CD8-positive, alpha-beta memory T cell (primary cell): ENCODE results near the gene MC1R. TPM values are rescaled to one million over a fixed set of nuclear protein-coding genes. Genes with fewer than 3 reads are reported as not detected.
"Not testable (repeated sequence)": the region's sequence is repeated elsewhere in the genome, so short reads cannot be mapped to it uniquely, and the experiment has no call there.

ENCODE experiments used
- CTCF ChIA-PET: fragments of 350-600 bp; sonication (Branson Sonifier 250); formaldehyde crosslinking; loops from one replicate; lab custom pipeline; 2021; ENCODE audit warnings: antibody characterized with exemption; lab: Charles Lee
- POLR2A ChIA-PET: fragments of 350-600 bp; sonication (Branson Sonifier 250); formaldehyde crosslinking; loops from one replicate; lab custom pipeline; 2021; ENCODE audit warnings: antibody characterized with exemption; lab: Charles Lee
- DNase-seq, 5 donors: peaks; one replicate each; pipeline versions ENCODE4 v3.0.0 to v3.0.0-alpha.2; 2020 to 2022; ENCODE audit warnings: mixed read lengths in 1 of 5
- H3K27ac ChIP-seq: one replicate; pipeline ENCODE4 v1.7.0; 2013; ENCODE audit warnings: low read depth, mild to moderate bottlenecking, low read length, moderate library complexity
- H3K27me3 ChIP-seq: 2 replicates; pipeline ENCODE4 v1.7.0; 2013; ENCODE audit warnings: low read length, mild to moderate bottlenecking; ENCODE audit not compliant: insufficient read depth, poor library complexity, severe bottlenecking
- H3K36me3 ChIP-seq: 2 replicates; pipeline ENCODE4 v1.7.0; 2013; ENCODE audit warnings: mild to moderate bottlenecking, low read length, moderate library complexity; ENCODE audit not compliant: insufficient read depth
- H3K4me1 ChIP-seq: 2 replicates; pipeline ENCODE4 v1.7.0; 2013; ENCODE audit warnings: mild to moderate bottlenecking, low read length, moderate library complexity; ENCODE audit not compliant: insufficient read depth
- H3K4me3 ChIP-seq: 2 replicates; pipeline ENCODE4 v1.7.0; 2013; ENCODE audit warnings: mild to moderate bottlenecking, low read length
- H3K9me3 ChIP-seq: 2 replicates; pipeline ENCODE4 v1.7.0; 2013; ENCODE audit warnings: mild to moderate bottlenecking, low read length
- H3K27ac Mint-ChIP-seq, 8 donors: one replicate each; pipeline ENCODE4 v1.8.0; 2020 to 2021; ENCODE audit warnings: mixed read lengths in 8 of 8, mild to moderate bottlenecking in 6 of 8, inconsistent platforms in 3 of 8, moderate library complexity in 3 of 8
- H3K27me3 Mint-ChIP-seq, 2 donors: one replicate each; pipeline ENCODE4 v1.8.0; 2020 to 2021; ENCODE audit warnings: mixed read lengths in 2 of 2, mild to moderate bottlenecking in 1 of 2, moderate library complexity in 1 of 2
- H3K36me3 Mint-ChIP-seq, 3 donors: one replicate each; pipeline ENCODE4 v1.8.0; 2020 to 2021; ENCODE audit warnings: mixed read lengths in 3 of 3, inconsistent platforms in 1 of 3, mild to moderate bottlenecking in 1 of 3
- H3K4me1 Mint-ChIP-seq, 3 donors: one replicate each; pipeline ENCODE4 v1.8.0; 2020 to 2021; ENCODE audit warnings: mixed read lengths in 3 of 3, inconsistent platforms in 1 of 3, mild to moderate bottlenecking in 1 of 3
- H3K4me3 Mint-ChIP-seq, 7 donors: one replicate each; pipeline ENCODE4 v1.8.0; 2020 to 2021; ENCODE audit warnings: mixed read lengths in 7 of 7, mild to moderate bottlenecking in 6 of 7, moderate library complexity in 4 of 7, inconsistent platforms in 2 of 7
- H3K9me3 Mint-ChIP-seq, 5 donors: one replicate each; pipeline ENCODE4 v1.8.0; 2020 to 2022; ENCODE audit warnings: mixed read lengths in 5 of 5, mild to moderate bottlenecking in 3 of 5, moderate library complexity in 2 of 5, inconsistent platforms in 1 of 5
- polyA plus RNA-seq: library from polyadenylated mRNA; unstranded; fragments of 300-500 nt; fragmentation: Illumina TruSeq; gene quantifications from one replicate; pipeline ENCODE4 v1.2.3, GENCODE V29; 2021
- total RNA-seq, 2 experiments: library from RNA; stranded (reverse); gene quantifications; one replicate each; pipeline ENCODE4 v1.2.3, GENCODE V29; 2021

The MC1R gene
- total and polyA plus RNA-seq, 3 experiments from 2014 or later: 0.86 to 2.6 (median 1.9) TPM

GRCh38 chr16:89923640-89924296, 5.1 kb downstream of the MC1R start:
- peaks cover 34% of the 10 kb centered on the region for H3K27me3 ChIP-seq
- peak overlapping the region in 1 of 7 donors; percentile 49 for H3K4me3 Mint-ChIP-seq
- H3K9me3 Mint-ChIP-seq: peaks cover 0 to 2% (median 0%) of the 10 kb centered on the region in 5 donors
- H3K36me3 ChIP-seq: no peaks in the 10 kb centered on the region
- H3K27ac ChIP-seq: no peak overlapping the region
- ChIA-PET POLR2A (no interaction called here), CTCF (interaction anchor here (5.7 kb wide), 1 partner anchor 14 kb away, joined by 31 read pairs; no protein-coding TSS in a partner anchor)
- DNase-seq: no peak
- H3K36me3 Mint-ChIP-seq: no peaks in the 10 kb centered on the region
- H3K4me1 Mint-ChIP-seq: peaks cover 23 to 51% (median 28%) of the 10 kb centered on the region in 3 donors
- H3K27ac Mint-ChIP-seq: no peak overlapping the region
- H3K9me3 ChIP-seq: no peaks in the 10 kb centered on the region
- H3K27me3 Mint-ChIP-seq: peaks cover 36 to 38% of the 10 kb centered on the region in 2 donors
- no peak overlapping the region for H3K4me3 ChIP-seq
- peaks cover 42% of the 10 kb centered on the region for H3K4me1 ChIP-seq

- no peaks in the 10 kb centered on the region for H3K9me3 ChIP-seq
Observed at GRCh38 chr16:89924297-89924924, 5.7 kb downstream of the MC1R start.

GRCh38 chr16:89924925-89925307, 6.3 kb downstream of the MC1R start:
- Histone ChIP-seq H3K4me3 (no peak overlapping the region), H3K27me3 (peaks cover 34% of the 10 kb centered on the region), H3K9me3 (no peaks in the 10 kb centered on the region), H3K36me3 (no peaks in the 10 kb centered on the region), H3K4me1 (peaks cover 31% of the 10 kb centered on the region), H3K27ac (no peak overlapping the region)
- no peaks in the 10 kb centered on the region for H3K36me3 Mint-ChIP-seq
- POLR2A ChIA-PET: no interaction called here
- H3K4me3 Mint-ChIP-seq: no peak overlapping the region
- no peaks in the 10 kb centered on the region for H3K9me3 Mint-ChIP-seq
- CTCF ChIA-PET: interaction anchor here (5.7 kb wide), 1 partner anchor 16 kb away, joined by 31 read pairs; no protein-coding TSS in a partner anchor
- no peak for DNase-seq
- H3K27ac Mint-ChIP-seq: no peak overlapping the region
- peaks cover 37 to 39% of the 10 kb centered on the region in 2 donors for H3K27me3 Mint-ChIP-seq
- peaks cover 19 to 40% (median 23%) of the 10 kb centered on the region in 3 donors for H3K4me1 Mint-ChIP-seq

More at GRCh38 chr16:89924297-89924924, 5.7 kb downstream of the MC1R start:
- Mint-ChIP-seq H3K4me3 (peak overlapping the region in 1 of 7 donors; percentile 49), H3K9me3 (peaks cover 0 to 2% (median 0%) of the 10 kb centered on the region in 5 donors), H3K36me3 (no peaks in the 10 kb centered on the region), H3K27ac (no peak overlapping the region), H3K4me1 (peaks cover 23 to 45% (median 26%) of the 10 kb centered on the region in 3 donors), H3K27me3 (peaks cover 39 to 40% of the 10 kb centered on the region in 2 donors)
- H3K27ac ChIP-seq: no peak overlapping the region
- H3K4me1 ChIP-seq: peaks cover 36% of the 10 kb centered on the region
- DNase-seq: peak in 4 of 5 donors; percentile 24 to 63 (median 35)
- CTCF ChIA-PET: interaction anchor here (5.7 kb wide), 1 partner anchor 15 kb away, joined by 31 read pairs; no protein-coding TSS in a partner anchor
- no peak overlapping the region for H3K4me3 ChIP-seq
- POLR2A ChIA-PET: no interaction called here
- no peaks in the 10 kb centered on the region for H3K36me3 ChIP-seq
- H3K27me3 ChIP-seq: peaks cover 34% of the 10 kb centered on the region

- Mint-ChIP-seq H3K36me3 (no peaks in the 10 kb centered on the region), H3K27ac (no peak overlapping the region), H3K4me3 (peak overlapping the region in 4 of 7 donors; percentile 7 to 29 (median 23)), H3K9me3 (no peaks in the 10 kb centered on the region), H3K4me1 (peaks cover 14 to 33% (median 18%) of the 10 kb centered on the region in 3 donors), H3K27me3 (peaks cover 36 to 38% of the 10 kb centered on the region in 2 donors)
- Histone ChIP-seq H3K27me3 (peaks cover 34% of the 10 kb centered on the region), H3K4me1 (peaks cover 24% of the 10 kb centered on the region), H3K4me3 (no peak overlapping the region), H3K36me3 (no peaks in the 10 kb centered on the region), H3K27ac (no peak overlapping the region), H3K9me3 (no peaks in the 10 kb centered on the region)
- DNase-seq: no peak
- ChIA-PET CTCF (interaction anchor here (5.7 kb wide), 1 partner anchor 16 kb away, joined by 31 read pairs; no protein-coding TSS in a partner anchor), POLR2A (interaction anchor here (0.6 to 0.7 kb wide), 2 partner anchors 9 to 30 kb away, joined by 3 to 6 read pairs; no protein-coding TSS in a partner anchor)
Observed at GRCh38 chr16:89925596-89926079, 7.0 kb downstream of the MC1R start.

- Histone ChIP-seq H3K9me3 (no peaks in the 10 kb centered on the region), H3K4me3 (no peak overlapping the region), H3K27ac (no peak overlapping the region), H3K4me1 (no peaks in the 10 kb centered on the region), H3K27me3 (peaks cover 7% of the 10 kb centered on the region), H3K36me3 (no peaks in the 10 kb centered on the region)
- H3K4me1 Mint-ChIP-seq: peaks cover 0 to 2% (median 0%) of the 10 kb centered on the region in 3 donors
- CTCF ChIA-PET: no interaction called here
- H3K36me3 Mint-ChIP-seq: no peaks in the 10 kb centered on the region
- POLR2A ChIA-PET: no interaction called here
- peaks cover 25 to 28% of the 10 kb centered on the region in 2 donors for H3K27me3 Mint-ChIP-seq
- peak overlapping the region in 1 of 8 donors; percentile 37 for H3K27ac Mint-ChIP-seq
- DNase-seq: no peak
- no peak overlapping the region for H3K4me3 Mint-ChIP-seq
- no peaks in the 10 kb centered on the region for H3K9me3 Mint-ChIP-seq
Observed at GRCh38 chr16:89931305-89931896, 12.7 kb downstream of the MC1R start.

GRCh38 chr16:89931964-89932363, 13.3 kb downstream of the MC1R start:
- Mint-ChIP-seq H3K4me3 (no peak overlapping the region), H3K9me3 (no peaks in the 10 kb centered on the region), H3K27me3 (peaks cover 25 to 26% of the 10 kb centered on the region in 2 donors), H3K4me1 (no peaks in the 10 kb centered on the region), H3K36me3 (no peaks in the 10 kb centered on the region), H3K27ac (no peak overlapping the region)
- Histone ChIP-seq H3K4me3 (no peak overlapping the region), H3K27me3 (peaks cover 7% of the 10 kb centered on the region), H3K36me3 (no peaks in the 10 kb centered on the region), H3K9me3 (no peaks in the 10 kb centered on the region), H3K4me1 (no peaks in the 10 kb centered on the region), H3K27ac (no peak overlapping the region)
- DNase-seq: no peak
- POLR2A ChIA-PET: no interaction called here
- CTCF ChIA-PET: no interaction called here

- POLR2A ChIA-PET, H3K27ac Mint-ChIP-seq, CTCF ChIA-PET, H3K4me1 ChIP-seq, H3K9me3 Mint-ChIP-seq, H3K36me3 Mint-ChIP-seq, H3K4me1 Mint-ChIP-seq, H3K9me3 ChIP-seq, DNase-seq, H3K4me3 Mint-ChIP-seq, H3K4me3 ChIP-seq, H3K36me3 ChIP-seq, H3K27ac ChIP-seq, H3K27me3 ChIP-seq: not testable (repeated sequence)
- peaks cover 23 to 25% of the 10 kb centered on the region in 2 donors for H3K27me3 Mint-ChIP-seq
Observed at GRCh38 chr16:89934019-89934418, 15.4 kb downstream of the MC1R start.
